Brain microvascular endothelial cell (primary cell): ENCODE data around the gene RAPGEF4.

ENCODE experiments used
- DNase-seq: peaks from one replicate; pipeline ENCODE4 v3.0.0-alpha.2; 2020
- H3K27ac ChIP-seq: fragments of 250-450 bp; sonication (Bioruptor Pico); 2 replicates; pipeline ENCODE4 v1.5.1; 2020; ENCODE audit warnings: mild to moderate bottlenecking, moderate library complexity
- H3K27me3 ChIP-seq: fragments of 250-450 bp; sonication (Bioruptor Pico); replicated peaks from 2 replicates; pipeline ENCODE4 v1.5.1; 2020; ENCODE audit warnings: mild to moderate bottlenecking
- H3K36me3 ChIP-seq: fragments of 250-450 bp; sonication (Bioruptor Pico); replicated peaks from 2 replicates; pipeline ENCODE4 v1.5.1; 2020; ENCODE audit warnings: mild to moderate bottlenecking
- H3K4me3 ChIP-seq: 2 replicates; pipeline ENCODE4 v1.5.1; 2011; ENCODE audit warnings: low read depth, mild to moderate bottlenecking, control low read depth, low read length, moderate library complexity
- CTCF ChIP-seq: IDR thresholded peaks from 2 replicates; pipeline ENCODE4 v1.5.1; 2011; ENCODE audit warnings: low read depth, mild to moderate bottlenecking, moderate library complexity, low read length, control low read depth, inconsistent platforms; ENCODE audit errors: missing control alignments
- in situ Hi-C: cut with HindIII; loops from 2 replicates; pipeline ENCODE4 v1.10.0; 2017; ENCODE audit warnings: low sequenced_read_pairs, low pct_ligation_motif_present

Gene RAPGEF4

GRCh38 chr2:172761306-172761705 is 25.7 kb downstream of the RAPGEF4 start:
- no peak for TF ChIP-seq CTCF
- Histone ChIP-seq H3K27ac (no peak overlapping the region), H3K27me3 (no peaks in the 10 kb centered on the region), H3K4me3 (no peak overlapping the region), H3K36me3 (no peaks in the 10 kb centered on the region)
- DNase-seq, result no peak
- in situ Hi-C loops, result no loop called here

- in situ Hi-C loops, result no loop called here
- Histone ChIP-seq H3K4me3 (no peak overlapping the region), H3K27me3 (no peaks in the 10 kb centered on the region), H3K36me3 (no peaks in the 10 kb centered on the region), H3K27ac (no peak overlapping the region)
- DNase-seq, result no peak
- TF ChIP-seq CTCF, result no peak
Observed at GRCh38 chr2:172762574-172762973, 26.9 kb downstream of the RAPGEF4 start.

- H3K27me3 ChIP-seq, result no peaks in the 10 kb centered on the region
- no peak overlapping the region for H3K27ac ChIP-seq
- H3K4me3 ChIP-seq, result no peak overlapping the region
- no peaks in the 10 kb centered on the region for H3K36me3 ChIP-seq
- TF ChIP-seq CTCF, result no peak
- DNase-seq, result no peak
- in situ Hi-C loops, result no loop called here
Observed at GRCh38 chr2:172763079-172763478, 27.4 kb downstream of the RAPGEF4 start.

- no peak for TF ChIP-seq CTCF
- H3K4me3 ChIP-seq, result no peak overlapping the region
Observed at GRCh38 chr2:172765662-172766061, 30.0 kb downstream of the RAPGEF4 start.

GRCh38 chr2:172768401-172768800 is 32.8 kb downstream of the RAPGEF4 start:
- in situ Hi-C loops, result no loop called here
- no peak overlapping the region for H3K4me3 ChIP-seq
- DNase-seq, result no peak
- TF ChIP-seq CTCF, result no peak
- no peaks in the 10 kb centered on the region for H3K36me3 ChIP-seq
- no peak overlapping the region for H3K27ac ChIP-seq
- no peaks in the 10 kb centered on the region for H3K27me3 ChIP-seq

More at GRCh38 chr2:172765662-172766061, 30.0 kb downstream of the RAPGEF4 start:
- Histone ChIP-seq H3K27me3 (no peaks in the 10 kb centered on the region), H3K36me3 (no peaks in the 10 kb centered on the region), H3K27ac (no peak overlapping the region)
- in situ Hi-C loops, result no loop called here
- no peak for DNase-seq

- no peak overlapping the region for H3K4me3 ChIP-seq
- no peak for TF ChIP-seq CTCF
- H3K36me3 ChIP-seq, result no peaks in the 10 kb centered on the region
- DNase-seq, result no peak
- in situ Hi-C loops, result no loop called here
- no peaks in the 10 kb centered on the region for H3K27me3 ChIP-seq
- H3K27ac ChIP-seq, result no peak overlapping the region
Observed at GRCh38 chr2:172769879-172770278, 34.2 kb downstream of the RAPGEF4 start.
